ENCODE results near the gene MICU2. TPM values are rescaled to one million over a fixed set of nuclear protein-coding genes. Genes with fewer than 3 reads are reported as not detected.
"Not testable (repeated sequence)": the region's sequence is repeated elsewhere in the genome, so short reads cannot be mapped to it uniquely, and the experiment has no call there.

Gene MICU2
- total RNA-seq, 1 donor from 2014 or later = 104 TPM

DNA sequence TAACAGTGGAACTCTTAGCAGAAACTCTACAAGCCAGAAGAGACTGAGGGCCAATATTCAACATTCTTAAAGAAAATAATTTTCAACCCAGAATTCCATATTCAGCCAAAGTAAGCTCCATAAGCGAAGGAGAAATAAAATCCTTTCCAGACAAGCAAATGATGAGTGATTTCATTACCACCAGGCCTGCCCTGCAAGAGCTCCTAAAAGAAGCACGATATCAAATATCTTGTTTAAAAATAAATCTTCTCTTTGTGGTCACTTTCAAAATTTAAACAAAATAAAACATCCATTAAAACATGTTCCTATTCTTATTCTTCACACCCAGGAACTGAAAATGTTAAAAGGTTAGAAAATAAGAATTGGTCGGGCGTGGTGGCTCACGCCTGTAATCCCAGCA is 13.7 kb downstream of the MICU2 start:
- Histone ChIP-seq H3K27me3 (ENCODE audit: control insufficient read depth, insufficient read depth, low read length) (no peaks in the 10 kb centered on the region), H3K4me3 (ENCODE audit: low read depth, low read length) (no peak overlapping the region), H3K36me3 (ENCODE audit: control insufficient read depth, insufficient read depth, low read length) (no peaks in the 10 kb centered on the region)
- no peak for DNase-seq (ENCODE audit: low read depth)
- no peak for TF ChIP-seq CTCF (IDR thresholded peaks at IDR 0.05; ENCODE audit: insufficient read depth, low read length, poor library complexity, severe bottlenecking)

- H3K36me3 ChIP-seq (ENCODE audit: control insufficient read depth, insufficient read depth, low read length); H3K27me3 ChIP-seq (ENCODE audit: control insufficient read depth, insufficient read depth, low read length); DNase-seq (ENCODE audit: low read depth); H3K4me3 ChIP-seq (ENCODE audit: low read depth, low read length): not testable (repeated sequence)
Observed at GRCh38 chr13:21589510-21589909, 14.5 kb downstream of the MICU2 start.

GRCh38 chr13:21588411-21588810 is 15.6 kb downstream of the MICU2 start:
- not testable (repeated sequence) for DNase-seq (ENCODE audit: low read depth); H3K27me3 ChIP-seq (ENCODE audit: control insufficient read depth, insufficient read depth, low read length); H3K36me3 ChIP-seq (ENCODE audit: control insufficient read depth, insufficient read depth, low read length); H3K4me3 ChIP-seq (ENCODE audit: low read depth, low read length)

DNA sequence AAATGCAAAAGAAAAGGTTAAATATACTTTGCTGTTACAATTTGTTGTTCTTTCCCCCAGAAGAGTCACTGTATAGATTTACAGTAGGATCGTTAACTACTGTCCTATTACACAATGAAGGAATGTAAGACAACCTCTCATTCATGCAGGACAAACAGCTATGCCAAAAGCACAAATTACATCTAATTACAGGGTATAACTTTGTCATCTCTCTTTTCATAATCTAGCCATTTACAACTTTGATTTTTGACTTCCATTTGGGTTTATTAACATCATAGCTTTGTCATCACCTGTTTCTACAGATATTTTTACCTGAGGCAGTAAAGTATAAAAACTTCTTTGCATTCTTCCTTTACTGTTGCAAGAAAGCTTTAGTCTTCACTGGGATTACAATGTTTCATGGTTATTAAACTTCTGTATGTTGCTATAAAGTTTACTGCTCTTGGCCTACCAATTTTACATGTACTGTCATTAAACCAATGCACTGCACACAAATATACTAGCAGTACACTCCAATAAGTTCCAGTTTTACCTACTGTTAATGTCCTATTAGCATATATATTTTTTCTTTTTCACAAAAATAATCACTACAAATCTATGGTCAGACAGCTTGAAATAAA is 18.9 kb downstream of the MICU2 start:
- Histone ChIP-seq H3K27me3 (ENCODE audit: control insufficient read depth, insufficient read depth, low read length) (no peaks in the 10 kb centered on the region), H3K36me3 (ENCODE audit: control insufficient read depth, insufficient read depth, low read length) (no peaks in the 10 kb centered on the region), H3K4me3 (ENCODE audit: low read depth, low read length) (no peak overlapping the region)
- TF ChIP-seq CTCF (IDR thresholded peaks at IDR 0.05; ENCODE audit: insufficient read depth, low read length, poor library complexity, severe bottlenecking) = no peak
- DNase-seq (ENCODE audit: low read depth) = no peak

- no peak for TF ChIP-seq CTCF (IDR thresholded peaks at IDR 0.05; ENCODE audit: insufficient read depth, low read length, poor library complexity, severe bottlenecking)
- Histone ChIP-seq H3K4me3 (ENCODE audit: low read depth, low read length) (no peak overlapping the region), H3K36me3 (ENCODE audit: control insufficient read depth, insufficient read depth, low read length) (no peaks in the 10 kb centered on the region), H3K27me3 (ENCODE audit: control insufficient read depth, insufficient read depth, low read length) (no peaks in the 10 kb centered on the region)
- no peak for DNase-seq (ENCODE audit: low read depth)
Observed at GRCh38 chr13:21583478-21583877, 20.5 kb downstream of the MICU2 start.

DNA sequence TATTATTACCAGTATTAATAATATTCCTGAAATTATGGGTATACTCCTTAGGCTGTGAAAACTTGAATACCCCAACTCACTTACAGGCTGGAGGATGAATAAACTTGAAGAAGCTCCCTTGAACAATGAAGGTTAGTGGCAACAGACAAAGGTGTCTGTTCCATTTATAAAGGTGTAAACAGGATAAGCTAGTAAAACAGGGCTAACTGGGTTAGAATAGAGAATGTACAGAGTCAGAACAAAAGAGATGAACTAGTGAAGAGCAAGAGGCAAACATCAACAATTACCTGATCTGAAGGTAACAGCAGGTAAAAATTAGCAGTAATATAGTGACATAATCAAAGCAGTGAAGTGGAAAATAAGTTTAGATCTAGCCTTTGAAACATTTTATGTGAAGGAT is 23.2 kb downstream of the MICU2 start:
- no peak for TF ChIP-seq CTCF (IDR thresholded peaks at IDR 0.05; ENCODE audit: insufficient read depth, low read length, poor library complexity, severe bottlenecking)
- no peaks in the 10 kb centered on the region for H3K36me3 ChIP-seq (ENCODE audit: control insufficient read depth, insufficient read depth, low read length)
- no peak for DNase-seq (ENCODE audit: low read depth)

GRCh38 chr13:21579754-21580316 is 24.1 kb downstream of the MICU2 start:
- H3K4me3 ChIP-seq (ENCODE audit: low read depth, low read length) = no peak overlapping the region
- H3K36me3 ChIP-seq (ENCODE audit: control insufficient read depth, insufficient read depth, low read length) = no peaks in the 10 kb centered on the region
- no peak for TF ChIP-seq CTCF (IDR thresholded peaks at IDR 0.05; ENCODE audit: insufficient read depth, low read length, poor library complexity, severe bottlenecking)
- DNase-seq (ENCODE audit: low read depth) = no peak
- no peaks in the 10 kb centered on the region for H3K27me3 ChIP-seq (ENCODE audit: control insufficient read depth, insufficient read depth, low read length)

More for the DNA sequence above, 23.2 kb downstream of the MICU2 start:
- H3K27me3 ChIP-seq (ENCODE audit: control insufficient read depth, insufficient read depth, low read length) = no peaks in the 10 kb centered on the region
- no peak overlapping the region for H3K4me3 ChIP-seq (ENCODE audit: low read depth, low read length)

Measured in kidney epithelial cell (primary cell).